ENCODE results near the gene ODAD3.

DNA sequence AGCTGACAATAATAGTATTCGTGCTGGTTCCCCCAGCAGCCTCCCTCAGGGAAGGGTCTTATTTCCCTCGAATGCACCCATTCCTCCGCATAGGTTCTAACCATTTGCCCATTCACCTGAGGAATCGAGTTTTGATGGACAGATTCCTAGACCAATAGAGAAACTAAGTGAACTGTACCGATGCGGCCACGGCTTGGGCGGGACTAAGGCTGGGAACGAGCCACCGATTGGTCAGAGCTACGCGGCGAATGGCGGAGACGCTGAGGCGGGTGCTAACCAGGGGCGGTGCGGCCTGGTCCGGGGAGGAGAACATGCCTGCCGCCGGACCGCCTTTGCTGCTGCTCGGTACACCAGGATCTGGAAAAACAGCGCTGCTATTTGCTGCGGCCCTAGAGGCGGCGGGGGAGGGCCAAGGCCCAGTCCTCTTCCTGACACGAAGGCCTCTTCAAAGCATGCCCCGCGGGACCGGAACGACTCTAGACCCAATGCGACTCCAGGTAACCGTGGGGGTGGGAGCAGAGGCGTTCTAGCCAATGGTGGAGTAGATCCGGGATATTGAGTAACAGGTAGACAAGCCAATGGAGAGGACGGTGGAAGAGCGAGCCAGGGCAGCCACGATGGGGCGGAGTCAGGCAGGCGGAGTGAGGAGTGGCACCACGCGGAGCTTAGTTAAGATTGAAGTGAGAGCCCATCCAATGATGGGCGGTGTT, 60.3 kb downstream of the ODAD3 start, which contains the start of gene SWSAP1:
- TF ChIP-seq, protein P1, sequence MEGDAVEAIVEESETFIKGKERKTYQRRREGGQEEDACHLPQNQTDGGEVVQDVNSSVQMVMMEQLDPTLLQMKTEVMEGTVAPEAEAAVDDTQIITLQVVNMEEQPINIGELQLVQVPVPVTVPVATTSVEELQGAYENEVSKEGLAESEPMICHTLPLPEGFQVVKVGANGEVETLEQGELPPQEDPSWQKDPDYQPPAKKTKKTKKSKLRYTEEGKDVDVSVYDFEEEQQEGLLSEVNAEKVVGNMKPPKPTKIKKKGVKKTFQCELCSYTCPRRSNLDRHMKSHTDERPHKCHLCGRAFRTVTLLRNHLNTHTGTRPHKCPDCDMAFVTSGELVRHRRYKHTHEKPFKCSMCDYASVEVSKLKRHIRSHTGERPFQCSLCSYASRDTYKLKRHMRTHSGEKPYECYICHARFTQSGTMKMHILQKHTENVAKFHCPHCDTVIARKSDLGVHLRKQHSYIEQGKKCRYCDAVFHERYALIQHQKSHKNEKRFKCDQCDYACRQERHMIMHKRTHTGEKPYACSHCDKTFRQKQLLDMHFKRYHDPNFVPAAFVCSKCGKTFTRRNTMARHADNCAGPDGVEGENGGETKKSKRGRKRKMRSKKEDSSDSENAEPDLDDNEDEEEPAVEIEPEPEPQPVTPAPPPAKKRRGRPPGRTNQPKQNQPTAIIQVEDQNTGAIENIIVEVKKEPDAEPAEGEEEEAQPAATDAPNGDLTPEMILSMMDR (IDR thresholded peaks at IDR 0.05; ENCODE audit: insufficient read depth, low read length): no peak
- TF ChIP-seq POLR2AphosphoS5 (IDR thresholded peaks at IDR 0.05; ENCODE audit: low read depth) (peak; percentile 85), GABPA (IDR thresholded peaks at IDR 0.05; ENCODE audit: low read depth) (no peak; the same call in 1 of the 2 replicates)
- TF ChIP-seq, protein P2, sequence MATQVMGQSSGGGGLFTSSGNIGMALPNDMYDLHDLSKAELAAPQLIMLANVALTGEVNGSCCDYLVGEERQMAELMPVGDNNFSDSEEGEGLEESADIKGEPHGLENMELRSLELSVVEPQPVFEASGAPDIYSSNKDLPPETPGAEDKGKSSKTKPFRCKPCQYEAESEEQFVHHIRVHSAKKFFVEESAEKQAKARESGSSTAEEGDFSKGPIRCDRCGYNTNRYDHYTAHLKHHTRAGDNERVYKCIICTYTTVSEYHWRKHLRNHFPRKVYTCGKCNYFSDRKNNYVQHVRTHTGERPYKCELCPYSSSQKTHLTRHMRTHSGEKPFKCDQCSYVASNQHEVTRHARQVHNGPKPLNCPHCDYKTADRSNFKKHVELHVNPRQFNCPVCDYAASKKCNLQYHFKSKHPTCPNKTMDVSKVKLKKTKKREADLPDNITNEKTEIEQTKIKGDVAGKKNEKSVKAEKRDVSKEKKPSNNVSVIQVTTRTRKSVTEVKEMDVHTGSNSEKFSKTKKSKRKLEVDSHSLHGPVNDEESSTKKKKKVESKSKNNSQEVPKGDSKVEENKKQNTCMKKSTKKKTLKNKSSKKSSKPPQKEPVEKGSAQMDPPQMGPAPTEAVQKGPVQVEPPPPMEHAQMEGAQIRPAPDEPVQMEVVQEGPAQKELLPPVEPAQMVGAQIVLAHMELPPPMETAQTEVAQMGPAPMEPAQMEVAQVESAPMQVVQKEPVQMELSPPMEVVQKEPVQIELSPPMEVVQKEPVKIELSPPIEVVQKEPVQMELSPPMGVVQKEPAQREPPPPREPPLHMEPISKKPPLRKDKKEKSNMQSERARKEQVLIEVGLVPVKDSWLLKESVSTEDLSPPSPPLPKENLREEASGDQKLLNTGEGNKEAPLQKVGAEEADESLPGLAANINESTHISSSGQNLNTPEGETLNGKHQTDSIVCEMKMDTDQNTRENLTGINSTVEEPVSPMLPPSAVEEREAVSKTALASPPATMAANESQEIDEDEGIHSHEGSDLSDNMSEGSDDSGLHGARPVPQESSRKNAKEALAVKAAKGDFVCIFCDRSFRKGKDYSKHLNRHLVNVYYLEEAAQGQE (IDR thresholded peaks at IDR 0.05; ENCODE audit: insufficient replicate concordance, low read depth): peak; percentile 49

Data from HL-60 (cell line).